Trophoblast cell (in vitro differentiated cells and primary cell): ENCODE measurements around the gene PELO.

Experiments
- DNase-seq, 2 donors: peaks; one replicate each; pipeline ENCODE4 v3.0.0-alpha.2; 2016
- H2AFZ ChIP-seq: 2 replicates; pipeline ENCODE4 v1.6.1; 2013; ENCODE audit warnings: low read length, moderate library complexity, mild to moderate bottlenecking; ENCODE audit not compliant: insufficient read depth, poor library complexity
- H2AK5ac ChIP-seq: 2 replicates; pipeline ENCODE4 v1.6.1; 2013; ENCODE audit warnings: mild to moderate bottlenecking, low read length
- H2BK120ac ChIP-seq: 2 replicates; pipeline ENCODE4 v1.6.1; 2013; ENCODE audit warnings: low read length, mild to moderate bottlenecking, moderate library complexity; ENCODE audit not compliant: insufficient read depth, poor library complexity
- H2BK12ac ChIP-seq: 2 replicates; pipeline ENCODE4 v1.6.1; 2013; ENCODE audit warnings: mild to moderate bottlenecking, low read length, moderate library complexity
- H2BK5ac ChIP-seq: 2 replicates; pipeline ENCODE4 v1.6.1; 2013; ENCODE audit warnings: low read length, low read depth, moderate library complexity, mild to moderate bottlenecking; ENCODE audit not compliant: poor library complexity
- H3K14ac ChIP-seq: 2 replicates; pipeline ENCODE4 v1.6.1; 2013; ENCODE audit warnings: mild to moderate bottlenecking, low read length
- H3K18ac ChIP-seq: 2 replicates; pipeline ENCODE4 v1.6.1; 2013; ENCODE audit warnings: mild to moderate bottlenecking, low read length
- H3K23ac ChIP-seq: 2 replicates; pipeline ENCODE4 v1.6.1; 2013; ENCODE audit warnings: low read length
- H3K27ac ChIP-seq: 2 replicates; pipeline ENCODE4 v1.5.1; 2013; ENCODE audit warnings: low read depth, mild to moderate bottlenecking, inconsistent platforms, low read length, moderate library complexity
- H3K27me3 ChIP-seq: 2 replicates; pipeline ENCODE4 v1.6.1; 2013; ENCODE audit warnings: inconsistent platforms, mild to moderate bottlenecking, low read length, moderate library complexity; ENCODE audit not compliant: insufficient read depth
- H3K36me3 ChIP-seq, 2 experiments: 1 replicate in 1 of 2; 2 replicates in 1 of 2; pipeline ENCODE4 v1.6.1; 2013; ENCODE audit warnings: low read length in 2 of 2, mild to moderate bottlenecking in 2 of 2, moderate library complexity in 1 of 2; ENCODE audit not compliant: insufficient read depth in 2 of 2, control insufficient read depth in 1 of 2
- H3K4ac ChIP-seq: 2 replicates; pipeline ENCODE4 v1.6.1; 2013; ENCODE audit warnings: low read depth, mild to moderate bottlenecking, low read length, moderate library complexity
- H3K4me1 ChIP-seq, 2 experiments: 1 replicate in 1 of 2; 2 replicates in 1 of 2; pipeline ENCODE4 v1.6.1; 2013; ENCODE audit warnings: low read length in 2 of 2, mild to moderate bottlenecking in 2 of 2, moderate library complexity in 1 of 2; ENCODE audit not compliant: insufficient read depth in 2 of 2, control insufficient read depth in 1 of 2
- H3K4me2 ChIP-seq: 2 replicates; pipeline ENCODE4 v1.6.1; 2013; ENCODE audit warnings: inconsistent platforms, mild to moderate bottlenecking, low read length, moderate library complexity
- H3K4me3 ChIP-seq: 2 replicates; pipeline ENCODE4 v1.5.1; 2013; ENCODE audit warnings: mild to moderate bottlenecking, low read depth, low read length, inconsistent platforms
- H3K79me1 ChIP-seq: one replicate; pipeline ENCODE4 v1.6.1; 2013; ENCODE audit warnings: low read length
- H3K79me2 ChIP-seq: 2 replicates; pipeline ENCODE4 v1.6.1; 2013; ENCODE audit warnings: low read length, mild to moderate bottlenecking; ENCODE audit not compliant: control insufficient read depth, insufficient read depth, poor library complexity
- H3K9ac ChIP-seq: 2 replicates; pipeline ENCODE4 v1.6.1; 2013; ENCODE audit warnings: mild to moderate bottlenecking, low read length
- H3K9me3 ChIP-seq: 2 replicates; pipeline ENCODE4 v1.6.1; 2013; ENCODE audit warnings: low read depth, mild to moderate bottlenecking, control low read depth, inconsistent platforms, low read length; ENCODE audit not compliant: insufficient read depth
- H4K12ac ChIP-seq: 2 replicates; pipeline ENCODE4 v1.6.1; 2013; ENCODE audit warnings: low read depth, mild to moderate bottlenecking, low read length, moderate library complexity
- H4K8ac ChIP-seq: 2 replicates; pipeline ENCODE4 v1.6.1; 2013; ENCODE audit warnings: low read depth, mild to moderate bottlenecking, low read length, moderate library complexity
- H4K91ac ChIP-seq: one replicate; pipeline ENCODE4 v1.6.1; 2013; ENCODE audit warnings: low read depth, mild to moderate bottlenecking, low read length, moderate library complexity
- WGBS: extraction: QIAGEN DNeasy Blood & Tissue Kit; methylation state at CpG from one replicate; pipeline ENCODE4 v1.1.7; 2013; ENCODE audit warnings: missing lambda C conversion rate; ENCODE audit not compliant: insufficient read length, insufficient coverage; ENCODE audit errors: extremely low coverage; 5-methylcytosine and 5-hydroxymethylcytosine counted together

The PELO gene

GRCh38 chr5:52829664-52830063 lies 41.9 kb downstream of the PELO start:
- no peak overlapping the region for H2BK120ac ChIP-seq
- H3K79me2 ChIP-seq: no peaks in the 10 kb centered on the region
- H2AK5ac ChIP-seq: no peak overlapping the region
- H3K27ac ChIP-seq: no peak overlapping the region
- H3K4me3 ChIP-seq: no peak overlapping the region
- H3K4me1 ChIP-seq: no peaks in the 10 kb centered on the region
- H3K18ac ChIP-seq: no peak overlapping the region
- no peak overlapping the region for H4K91ac ChIP-seq
- no peak overlapping the region for H3K4ac ChIP-seq
- H2AFZ ChIP-seq: no peak overlapping the region
- no peaks in the 10 kb centered on the region for H3K9me3 ChIP-seq
- no peak overlapping the region for H3K14ac ChIP-seq
- no peak overlapping the region for H2BK12ac ChIP-seq
- no peak overlapping the region for H2BK5ac ChIP-seq
- no peaks in the 10 kb centered on the region for H3K79me1 ChIP-seq
- H3K4me2 ChIP-seq: no peak overlapping the region
- peaks cover 0 to 2% of the 10 kb centered on the region in 2 experiments for H3K36me3 ChIP-seq
- no peak overlapping the region for H4K12ac ChIP-seq
- DNase-seq: no peak
- no peak overlapping the region for H3K23ac ChIP-seq
- no peak overlapping the region for H3K9ac ChIP-seq
- H3K27me3 ChIP-seq: no peaks in the 10 kb centered on the region
- H4K8ac ChIP-seq: no peak overlapping the region

GRCh38 chr5:52830650-52831049 lies 42.9 kb downstream of the PELO start:
- H4K8ac ChIP-seq: no peak overlapping the region
- H4K91ac ChIP-seq: no peak overlapping the region
- no peaks in the 10 kb centered on the region for H3K79me1 ChIP-seq
- H3K27me3 ChIP-seq: no peaks in the 10 kb centered on the region
- no peak overlapping the region for H2BK120ac ChIP-seq
- no peak overlapping the region for H3K18ac ChIP-seq
- H3K4me3 ChIP-seq: no peak overlapping the region
- WGBS: no CpG with 5 or more reads among the region's 2 CpGs
- H3K4me1 ChIP-seq: no peaks in the 10 kb centered on the region
- H3K9me3 ChIP-seq: no peaks in the 10 kb centered on the region
- H4K12ac ChIP-seq: no peak overlapping the region
- H3K79me2 ChIP-seq: no peaks in the 10 kb centered on the region
- no peak overlapping the region for H3K4me2 ChIP-seq
- H3K9ac ChIP-seq: no peak overlapping the region
- H2AFZ ChIP-seq: no peak overlapping the region
- DNase-seq: no peak
- peaks cover 0 to 2% of the 10 kb centered on the region in 2 experiments for H3K36me3 ChIP-seq
- no peak overlapping the region for H2BK5ac ChIP-seq
- H3K4ac ChIP-seq: no peak overlapping the region
- H2BK12ac ChIP-seq: no peak overlapping the region
- H3K23ac ChIP-seq: no peak overlapping the region
- H3K14ac ChIP-seq: no peak overlapping the region
- H2AK5ac ChIP-seq: no peak overlapping the region
- H3K27ac ChIP-seq: no peak overlapping the region

- DNase-seq: no peak
- Histone ChIP-seq H3K27me3 (no peaks in the 10 kb centered on the region), H4K91ac (no peak overlapping the region), H3K4me3 (no peak overlapping the region), H3K18ac (no peak overlapping the region), H3K4me2 (no peak overlapping the region), H3K36me3 (peaks cover 0 to 2% of the 10 kb centered on the region in 2 experiments), H2BK120ac (no peak overlapping the region), H3K9ac (no peak overlapping the region), H2AFZ (no peak overlapping the region), H2BK12ac (no peak overlapping the region), H3K4me1 (no peaks in the 10 kb centered on the region), H4K12ac (no peak overlapping the region), H4K8ac (no peak overlapping the region), H3K9me3 (no peaks in the 10 kb centered on the region), H2AK5ac (no peak overlapping the region), H3K4ac (no peak overlapping the region), H3K14ac (no peak overlapping the region), H3K79me2 (no peaks in the 10 kb centered on the region), H3K79me1 (no peaks in the 10 kb centered on the region), H2BK5ac (no peak overlapping the region), H3K27ac (no peak overlapping the region), H3K23ac (no peak overlapping the region)
- no CpG with 5 or more reads among the region's 2 CpGs for WGBS
Observed at GRCh38 chr5:52831786-52832511, 44.2 kb downstream of the PELO start.

- whole genome bisulfite sequencing: no CpG with 5 or more reads among the region's 2 CpGs
- H3K4me3 ChIP-seq: no peak overlapping the region
- no peak overlapping the region for H4K8ac ChIP-seq
- H3K27me3 ChIP-seq: no peaks in the 10 kb centered on the region
- no peak overlapping the region for H3K9ac ChIP-seq
- no peak overlapping the region for H4K91ac ChIP-seq
- H2BK12ac ChIP-seq: no peak overlapping the region
- no peak overlapping the region for H3K23ac ChIP-seq
- H2AFZ ChIP-seq: no peak overlapping the region
- H2AK5ac ChIP-seq: no peak overlapping the region
- H3K9me3 ChIP-seq: no peaks in the 10 kb centered on the region
- H3K14ac ChIP-seq: no peak overlapping the region
- H2BK5ac ChIP-seq: no peak overlapping the region
- no peak overlapping the region for H2BK120ac ChIP-seq
- no peaks in the 10 kb centered on the region for H3K4me1 ChIP-seq
- no peaks in the 10 kb centered on the region for H3K79me1 ChIP-seq
- H4K12ac ChIP-seq: no peak overlapping the region
- H3K27ac ChIP-seq: no peak overlapping the region
- no peak overlapping the region for H3K4me2 ChIP-seq
- DNase-seq: no peak
- H3K36me3 ChIP-seq: peaks cover 0 to 2% of the 10 kb centered on the region in 2 experiments
- no peaks in the 10 kb centered on the region for H3K79me2 ChIP-seq
- H3K18ac ChIP-seq: no peak overlapping the region
- no peak overlapping the region for H3K4ac ChIP-seq
Observed at GRCh38 chr5:52834320-52834719, 46.6 kb downstream of the PELO start.
